HEK293 (cell line): ENCODE results near the gene TGFB1.

Experiments
- BCL11B ChIP-seq: fragments of 450-650 bp; formaldehyde crosslinking; IDR thresholded peaks from 2 replicates; pipeline ENCODE4 v1.5.1; 2016; ENCODE audit warnings: low read depth, missing biosample characterization, missing genetic modification characterization
- HOXA7 ChIP-seq: sonication (generic); formaldehyde crosslinking; IDR thresholded peaks from 2 replicates; pipeline ENCODE4 v1.8.1; 2022; ENCODE audit warnings: missing genetic modification reagents, borderline replicate concordance
- OSR2 ChIP-seq: fragments of 450-650 bp; formaldehyde crosslinking; IDR thresholded peaks from 2 replicates; pipeline ENCODE4 v1.5.1; 2016; ENCODE audit warnings: missing biosample characterization, missing genetic modification characterization
- ZBTB17 ChIP-seq: fragments of 450-650 bp; formaldehyde crosslinking; IDR thresholded peaks from 2 replicates; pipeline ENCODE4 v1.5.1; 2016; ENCODE audit warnings: missing biosample characterization, missing genetic modification characterization
- ZFP3 ChIP-seq: fragments of 450-650 bp; formaldehyde crosslinking; IDR thresholded peaks from 2 replicates; pipeline ENCODE4 v1.5.1; 2016; ENCODE audit warnings: low read depth, missing biosample characterization, missing genetic modification characterization
- ZFP41 ChIP-seq: fragments of 450-650 bp; formaldehyde crosslinking; IDR thresholded peaks from 2 replicates; pipeline ENCODE4 v1.5.1; 2016; ENCODE audit warnings: missing biosample characterization, missing genetic modification characterization, borderline replicate concordance
- ZNF19 ChIP-seq: fragments of 450-650 bp; formaldehyde crosslinking; IDR thresholded peaks from 2 replicates; pipeline ENCODE4; 2016; ENCODE audit warnings: missing biosample characterization, missing genetic modification characterization, low read depth
- ZNF362 ChIP-seq: fragments of 450-650 bp; formaldehyde crosslinking; IDR thresholded peaks from 2 replicates; pipeline ENCODE4 v1.5.1; 2016; ENCODE audit warnings: missing biosample characterization, missing genetic modification characterization
- ZNF658 ChIP-seq: fragments of 450-650 bp; formaldehyde crosslinking; IDR thresholded peaks from 2 replicates; pipeline ENCODE4; 2016; ENCODE audit warnings: missing biosample characterization, missing genetic modification characterization
- TF ChIP-seq, protein P1 (sequence below): fragments of 450-650 bp; formaldehyde crosslinking; IDR thresholded peaks from 2 replicates; pipeline ENCODE4 v1.5.1; 2016; ENCODE audit warnings: missing biosample characterization, missing genetic modification characterization
- TF ChIP-seq, protein P2 (sequence below): fragments of 450-650 bp; formaldehyde crosslinking; IDR thresholded peaks from 2 replicates; pipeline ENCODE4 v1.5.1; 2016; ENCODE audit warnings: missing biosample characterization, missing genetic modification characterization
- TF ChIP-seq, protein P3 (sequence below): fragments of 450-650 bp; formaldehyde crosslinking; IDR thresholded peaks from 2 replicates; pipeline ENCODE4 v1.5.1; 2016; ENCODE audit warnings: missing biosample characterization, missing genetic modification characterization, low read depth

DNA sequence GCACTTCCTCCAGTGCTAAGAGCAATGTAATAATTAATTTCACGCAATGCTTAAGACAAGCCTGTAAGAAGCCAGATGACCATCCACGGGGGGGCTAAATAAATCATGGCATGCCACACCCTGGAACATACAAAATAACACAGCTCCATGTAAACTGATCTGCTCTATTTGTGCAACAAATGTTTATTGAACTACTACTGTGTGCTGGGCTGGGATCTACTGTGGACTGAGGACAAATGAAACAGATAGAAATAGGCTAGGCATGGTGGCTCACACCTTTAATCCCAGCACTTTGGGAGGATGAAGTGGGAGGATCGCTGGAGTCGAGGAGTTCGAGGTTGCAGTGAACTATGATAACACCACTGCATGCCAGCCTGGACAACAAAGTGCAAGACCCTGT, 21.3 kb downstream of the TGFB1 start:
- TF ChIP-seq ZFP41 (no peak), HOXA7 (CRISPR knock-in tag) (no peak), ZFP3 (tag by site-specific recombination) (no peak), OSR2 (tag by site-specific recombination) (no peak), ZNF658 (tag by site-specific recombination) (no peak), ZBTB17 (no peak), ZNF19 (tag by site-specific recombination) (no peak), ZNF362 (no peak), BCL11B (tag by site-specific recombination) (no peak)
- TF ChIP-seq, protein P1, sequence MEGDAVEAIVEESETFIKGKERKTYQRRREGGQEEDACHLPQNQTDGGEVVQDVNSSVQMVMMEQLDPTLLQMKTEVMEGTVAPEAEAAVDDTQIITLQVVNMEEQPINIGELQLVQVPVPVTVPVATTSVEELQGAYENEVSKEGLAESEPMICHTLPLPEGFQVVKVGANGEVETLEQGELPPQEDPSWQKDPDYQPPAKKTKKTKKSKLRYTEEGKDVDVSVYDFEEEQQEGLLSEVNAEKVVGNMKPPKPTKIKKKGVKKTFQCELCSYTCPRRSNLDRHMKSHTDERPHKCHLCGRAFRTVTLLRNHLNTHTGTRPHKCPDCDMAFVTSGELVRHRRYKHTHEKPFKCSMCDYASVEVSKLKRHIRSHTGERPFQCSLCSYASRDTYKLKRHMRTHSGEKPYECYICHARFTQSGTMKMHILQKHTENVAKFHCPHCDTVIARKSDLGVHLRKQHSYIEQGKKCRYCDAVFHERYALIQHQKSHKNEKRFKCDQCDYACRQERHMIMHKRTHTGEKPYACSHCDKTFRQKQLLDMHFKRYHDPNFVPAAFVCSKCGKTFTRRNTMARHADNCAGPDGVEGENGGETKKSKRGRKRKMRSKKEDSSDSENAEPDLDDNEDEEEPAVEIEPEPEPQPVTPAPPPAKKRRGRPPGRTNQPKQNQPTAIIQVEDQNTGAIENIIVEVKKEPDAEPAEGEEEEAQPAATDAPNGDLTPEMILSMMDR (tag by site-specific recombination), result no peak
- TF ChIP-seq, protein P2, sequence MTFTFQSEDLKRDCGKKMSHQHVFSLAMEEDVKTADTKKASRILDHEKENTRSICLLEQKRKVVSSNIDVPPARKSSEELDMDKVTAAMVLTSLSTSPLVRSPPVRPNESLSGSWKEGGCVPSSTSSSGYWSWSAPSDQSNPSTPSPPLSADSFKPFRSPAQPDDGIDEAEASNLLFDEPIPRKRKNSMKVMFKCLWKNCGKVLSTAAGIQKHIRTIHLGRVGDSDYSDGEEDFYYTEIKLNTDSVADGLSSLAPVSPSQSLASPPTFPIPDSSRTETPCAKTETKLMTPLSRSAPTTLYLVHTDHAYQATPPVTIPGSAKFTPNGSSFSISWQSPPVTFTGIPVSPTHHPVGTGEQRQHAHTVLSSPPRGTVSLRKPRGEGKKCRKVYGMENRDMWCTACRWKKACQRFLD (tag by site-specific recombination), result no peak
- TF ChIP-seq, protein P3, sequence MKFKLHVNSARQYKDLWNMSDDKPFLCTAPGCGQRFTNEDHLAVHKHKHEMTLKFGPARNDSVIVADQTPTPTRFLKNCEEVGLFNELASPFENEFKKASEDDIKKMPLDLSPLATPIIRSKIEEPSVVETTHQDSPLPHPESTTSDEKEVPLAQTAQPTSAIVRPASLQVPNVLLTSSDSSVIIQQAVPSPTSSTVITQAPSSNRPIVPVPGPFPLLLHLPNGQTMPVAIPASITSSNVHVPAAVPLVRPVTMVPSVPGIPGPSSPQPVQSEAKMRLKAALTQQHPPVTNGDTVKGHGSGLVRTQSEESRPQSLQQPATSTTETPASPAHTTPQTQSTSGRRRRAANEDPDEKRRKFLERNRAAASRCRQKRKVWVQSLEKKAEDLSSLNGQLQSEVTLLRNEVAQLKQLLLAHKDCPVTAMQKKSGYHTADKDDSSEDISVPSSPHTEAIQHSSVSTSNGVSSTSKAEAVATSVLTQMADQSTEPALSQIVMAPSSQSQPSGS, result no peak
